H1 (cell line): ENCODE measurements around the gene ZNF646. TPM values are rescaled to one million over a fixed set of nuclear protein-coding genes. Genes with fewer than 3 reads are reported as not detected.

Experiments used
- CEBPB ChIP-seq: IDR thresholded peaks from 2 replicates; pipeline ENCODE4 v1.6.1; 2012; ENCODE audit warnings: low read depth, low read length
- GTF2F1 ChIP-seq: IDR thresholded peaks from 2 replicates; pipeline ENCODE4 v1.6.1; 2012; ENCODE audit warnings: low read depth, low read length, improper control_type of control experiment, borderline replicate concordance
- SIN3A ChIP-seq, 2 experiments: IDR thresholded peaks in 1 of 2; conservative IDR thresholded peaks in 1 of 2; 2 replicates each; pipeline ENCODE4 v1.6.1; 2011 to 2012; ENCODE audit warnings: low read length in 2 of 2, improper control_type of control experiment in 1 of 2, low read depth in 1 of 2, mild to moderate bottlenecking in 1 of 2
- TCF12 ChIP-seq: IDR thresholded peaks from 2 replicates; pipeline ENCODE4 v1.6.1; 2011; ENCODE audit warnings: low read depth, mild to moderate bottlenecking, low read length
- polyA plus RNA-seq, 7 experiments: library from polyadenylated mRNA; depleted of rRNA in 3 of 7; stranded (reverse) in 5 of 7; unstranded in 2 of 7; fragments of >200 nt in 5 of 7; fragments of 200-250 nt in 2 of 7; gene quantifications; 1 replicate in 5 of 7; 2 replicates in 1 of 7; 4 replicates in 1 of 7; pipeline versions ENCODE4 v1.2.1 to v1.2.3, GENCODE V29; 2011 to 2013; ENCODE audit warnings: missing spikeins in 2 of 7, mixed read lengths in 2 of 7
- total RNA-seq: library from RNA; stranded (reverse); fragmentation: NEBNext Ultra II Directional; extraction: Animal tissue kit (Norgen Biotek cat#: 25700); gene quantifications from 2 replicates; pipeline ENCODE4 v1.2.1, GENCODE V29; 2021
- TF ChIP-seq, protein P1 (sequence below): IDR thresholded peaks from 2 replicates; pipeline ENCODE4 v1.6.1; 2011; ENCODE audit warnings: low read length, improper control_type of control experiment
- TF ChIP-seq, protein P2 (sequence below), 3 experiments: IDR thresholded peaks; 1 replicate in 2 of 3; 2 replicates in 1 of 3; pipeline versions ENCODE4 v1.5.1 to v1.6.1; 2011; ENCODE audit warnings: low read length in 3 of 3, mild to moderate bottlenecking in 3 of 3, inconsistent platforms in 2 of 3, low read depth in 1 of 3, moderate library complexity in 1 of 3; ENCODE audit not compliant: insufficient read depth in 1 of 3; ENCODE audit errors: control extremely low read depth in 1 of 3

ZNF646 gene
- total and polyA plus RNA-seq, 2 of the 8 experiments (the other 6 are each of a cell fraction or from before 2014, with no cell fraction given) = 6.5 to 25.0 TPM

DNA sequence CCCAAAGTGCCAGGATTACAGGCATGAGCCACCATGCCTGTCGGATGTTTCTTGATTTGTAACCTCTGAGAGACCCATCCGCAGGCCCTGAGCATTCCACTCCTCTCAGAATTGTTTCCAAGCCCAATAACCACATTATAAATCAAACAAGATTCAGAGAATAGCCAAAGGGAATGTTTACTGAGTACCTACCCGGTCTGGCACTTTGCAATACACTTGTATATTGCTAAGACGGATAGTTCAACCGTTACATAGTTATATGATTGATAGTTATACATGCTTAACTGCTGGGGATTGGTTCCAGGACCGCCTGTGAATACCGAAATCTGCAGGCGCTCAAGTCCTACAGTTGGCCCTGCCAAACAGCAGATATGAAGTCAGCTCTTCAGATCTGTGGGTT, 40.2 kb downstream of the ZNF646 start (continued):
- TF ChIP-seq, protein P1, sequence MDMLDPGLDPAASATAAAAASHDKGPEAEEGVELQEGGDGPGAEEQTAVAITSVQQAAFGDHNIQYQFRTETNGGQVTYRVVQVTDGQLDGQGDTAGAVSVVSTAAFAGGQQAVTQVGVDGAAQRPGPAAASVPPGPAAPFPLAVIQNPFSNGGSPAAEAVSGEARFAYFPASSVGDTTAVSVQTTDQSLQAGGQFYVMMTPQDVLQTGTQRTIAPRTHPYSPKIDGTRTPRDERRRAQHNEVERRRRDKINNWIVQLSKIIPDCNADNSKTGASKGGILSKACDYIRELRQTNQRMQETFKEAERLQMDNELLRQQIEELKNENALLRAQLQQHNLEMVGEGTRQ = no peak
- TF ChIP-seq SIN3A (conservative IDR thresholded peaks at IDR 0.05 in 1 of 2, IDR thresholded peaks at IDR 0.05 in 1 of 2; ENCODE audit: low read depth in 1 of 2, low read length in 2 of 2) (no peak), CEBPB (no peak), TCF12 (no peak), GTF2F1 (no peak)
- TF ChIP-seq, protein P2, sequence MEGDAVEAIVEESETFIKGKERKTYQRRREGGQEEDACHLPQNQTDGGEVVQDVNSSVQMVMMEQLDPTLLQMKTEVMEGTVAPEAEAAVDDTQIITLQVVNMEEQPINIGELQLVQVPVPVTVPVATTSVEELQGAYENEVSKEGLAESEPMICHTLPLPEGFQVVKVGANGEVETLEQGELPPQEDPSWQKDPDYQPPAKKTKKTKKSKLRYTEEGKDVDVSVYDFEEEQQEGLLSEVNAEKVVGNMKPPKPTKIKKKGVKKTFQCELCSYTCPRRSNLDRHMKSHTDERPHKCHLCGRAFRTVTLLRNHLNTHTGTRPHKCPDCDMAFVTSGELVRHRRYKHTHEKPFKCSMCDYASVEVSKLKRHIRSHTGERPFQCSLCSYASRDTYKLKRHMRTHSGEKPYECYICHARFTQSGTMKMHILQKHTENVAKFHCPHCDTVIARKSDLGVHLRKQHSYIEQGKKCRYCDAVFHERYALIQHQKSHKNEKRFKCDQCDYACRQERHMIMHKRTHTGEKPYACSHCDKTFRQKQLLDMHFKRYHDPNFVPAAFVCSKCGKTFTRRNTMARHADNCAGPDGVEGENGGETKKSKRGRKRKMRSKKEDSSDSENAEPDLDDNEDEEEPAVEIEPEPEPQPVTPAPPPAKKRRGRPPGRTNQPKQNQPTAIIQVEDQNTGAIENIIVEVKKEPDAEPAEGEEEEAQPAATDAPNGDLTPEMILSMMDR (IDR thresholded peaks at IDR 0.05; ENCODE audit: control extremely low read depth in 1 of 3, insufficient read depth in 1 of 3, low read depth in 1 of 3, low read length in 3 of 3) = no peak
